ENCODE results near the gene PARVB. TPM values are rescaled to one million over a fixed set of nuclear protein-coding genes. Genes with fewer than 3 reads are reported as not detected.

PARVB gene
- polyA plus RNA-seq, 1 donor: 10.9 TPM

- WGBS (ENCODE audit: insufficient coverage, low lambda C conversion rate): no CpG with 5 or more reads among the region's 9 CpGs
- no peaks in the 10 kb centered on the region for H3K27me3 ChIP-seq (ENCODE audit: control insufficient read depth, insufficient read depth, low read length)
- no peaks in the 10 kb centered on the region for H3K4me1 ChIP-seq (ENCODE audit: control insufficient read depth, insufficient read depth, low read length)
- H3K9me3 ChIP-seq (ENCODE audit: control insufficient read depth, low read depth, low read length): no peaks in the 10 kb centered on the region
- no peak for DNase-seq
- no peak overlapping the region for H3K27ac ChIP-seq (ENCODE audit: low read length)
- no peaks in the 10 kb centered on the region for H3K36me3 ChIP-seq (ENCODE audit: control insufficient read depth, insufficient read depth, low read length)
- H3K4me3 ChIP-seq (ENCODE audit: low read length): no peak overlapping the region
Observed at GRCh38 chr22:44196241-44196640, 172.1 kb downstream of the PARVB start.

DNA sequence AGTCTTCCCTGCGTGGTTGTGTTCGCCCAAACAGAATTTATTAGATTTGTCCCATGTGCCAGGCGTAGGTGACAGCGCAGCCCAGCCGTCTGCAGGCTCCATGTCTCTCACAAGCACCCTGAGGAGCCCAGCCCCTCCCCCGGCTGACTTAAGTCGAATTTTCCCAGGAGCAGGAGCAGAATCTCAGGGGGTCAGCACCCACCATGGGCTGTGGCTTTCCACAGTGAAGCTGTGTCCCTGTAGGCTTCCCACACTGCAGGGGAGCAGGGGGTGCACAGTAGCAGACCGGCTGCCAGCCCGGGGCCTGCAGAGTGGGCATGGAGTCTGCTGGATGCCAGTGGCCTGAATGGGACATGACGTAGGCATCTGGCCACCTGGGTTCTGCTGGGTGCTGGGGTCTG is 172.6 kb downstream of the PARVB start:
- Histone ChIP-seq H3K4me1 (ENCODE audit: control insufficient read depth, insufficient read depth, low read length) (no peaks in the 10 kb centered on the region), H3K27me3 (ENCODE audit: control insufficient read depth, insufficient read depth, low read length) (no peaks in the 10 kb centered on the region), H3K9me3 (ENCODE audit: control insufficient read depth, low read depth, low read length) (no peaks in the 10 kb centered on the region), H3K36me3 (ENCODE audit: control insufficient read depth, insufficient read depth, low read length) (no peaks in the 10 kb centered on the region), H3K4me3 (ENCODE audit: low read length) (no peak overlapping the region), H3K27ac (ENCODE audit: low read length) (no peak overlapping the region)
- WGBS (ENCODE audit: insufficient coverage, low lambda C conversion rate): 80% methylated on average over 1 of the region's 10 CpGs
- no peak for DNase-seq

GRCh38 chr22:44197271-44197670 is 173.2 kb downstream of the PARVB start:
- no peak for DNase-seq

DNA sequence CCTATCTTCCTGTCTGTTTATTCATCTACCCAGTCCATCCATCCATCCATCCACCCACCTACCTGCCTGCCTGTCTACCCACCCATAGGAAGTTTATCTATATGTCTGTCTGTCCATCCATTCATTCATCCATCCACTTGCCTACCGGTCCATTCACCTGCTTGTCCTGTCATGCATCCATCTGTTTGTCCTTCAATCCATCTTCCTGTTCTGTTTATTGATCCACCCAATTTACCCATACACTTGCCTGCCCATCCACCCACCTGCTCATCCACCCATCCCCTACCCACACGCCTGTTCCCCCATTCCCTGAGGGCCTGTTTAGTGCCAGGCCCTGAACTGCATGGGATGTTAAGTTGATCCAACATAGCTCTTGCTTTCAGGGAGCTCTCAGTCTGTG is 175.1 kb downstream of the PARVB start:
- 100% methylated on average over 1 of the region's 2 CpGs for WGBS (ENCODE audit: insufficient coverage, low lambda C conversion rate)
- Histone ChIP-seq H3K4me1 (ENCODE audit: control insufficient read depth, insufficient read depth, low read length) (no peaks in the 10 kb centered on the region), H3K27ac (ENCODE audit: low read length) (no peak overlapping the region), H3K9me3 (ENCODE audit: control insufficient read depth, low read depth, low read length) (no peaks in the 10 kb centered on the region), H3K4me3 (ENCODE audit: low read length) (no peak overlapping the region), H3K27me3 (ENCODE audit: control insufficient read depth, insufficient read depth, low read length) (no peaks in the 10 kb centered on the region), H3K36me3 (ENCODE audit: control insufficient read depth, insufficient read depth, low read length) (no peaks in the 10 kb centered on the region)
- DNase-seq: no peak

More at GRCh38 chr22:44197271-44197670, 173.2 kb downstream of the PARVB start:
- no peaks in the 10 kb centered on the region for H3K9me3 ChIP-seq (ENCODE audit: control insufficient read depth, low read depth, low read length)
- no CpG with 5 or more reads among the region's 2 CpGs for WGBS (ENCODE audit: insufficient coverage, low lambda C conversion rate)
- H3K4me1 ChIP-seq (ENCODE audit: control insufficient read depth, insufficient read depth, low read length): no peaks in the 10 kb centered on the region
- no peak overlapping the region for H3K27ac ChIP-seq (ENCODE audit: low read length)
- no peaks in the 10 kb centered on the region for H3K27me3 ChIP-seq (ENCODE audit: control insufficient read depth, insufficient read depth, low read length)
- H3K4me3 ChIP-seq (ENCODE audit: low read length): no peak overlapping the region
- no peaks in the 10 kb centered on the region for H3K36me3 ChIP-seq (ENCODE audit: control insufficient read depth, insufficient read depth, low read length)

- Histone ChIP-seq H3K4me1 (ENCODE audit: control insufficient read depth, insufficient read depth, low read length) (no peaks in the 10 kb centered on the region), H3K4me3 (ENCODE audit: low read length) (no peak overlapping the region), H3K9me3 (ENCODE audit: control insufficient read depth, low read depth, low read length) (no peaks in the 10 kb centered on the region), H3K27me3 (ENCODE audit: control insufficient read depth, insufficient read depth, low read length) (no peaks in the 10 kb centered on the region), H3K27ac (ENCODE audit: low read length) (no peak overlapping the region), H3K36me3 (ENCODE audit: control insufficient read depth, insufficient read depth, low read length) (no peaks in the 10 kb centered on the region)
- no CpG with 5 or more reads among the region's 5 CpGs for WGBS (ENCODE audit: insufficient coverage, low lambda C conversion rate)
- DNase-seq: no peak
Observed at GRCh38 chr22:44199866-44200265, 175.8 kb downstream of the PARVB start.

- no peaks in the 10 kb centered on the region for H3K4me1 ChIP-seq (ENCODE audit: control insufficient read depth, insufficient read depth, low read length)
- no peaks in the 10 kb centered on the region for H3K27me3 ChIP-seq (ENCODE audit: control insufficient read depth, insufficient read depth, low read length)
- H3K36me3 ChIP-seq (ENCODE audit: control insufficient read depth, insufficient read depth, low read length): no peaks in the 10 kb centered on the region
- H3K9me3 ChIP-seq (ENCODE audit: control insufficient read depth, low read depth, low read length): no peaks in the 10 kb centered on the region
- DNase-seq: no peak
- no CpG with 5 or more reads among the region's 6 CpGs for WGBS (ENCODE audit: insufficient coverage, low lambda C conversion rate)
- H3K4me3 ChIP-seq (ENCODE audit: low read length): no peak overlapping the region
- H3K27ac ChIP-seq (ENCODE audit: low read length): no peak overlapping the region
Observed at GRCh38 chr22:44200451-44200850, 176.3 kb downstream of the PARVB start.

GRCh38 chr22:44200855-44201550 is 176.9 kb downstream of the PARVB start:
- Histone ChIP-seq H3K4me1 (ENCODE audit: control insufficient read depth, insufficient read depth, low read length) (no peaks in the 10 kb centered on the region), H3K36me3 (ENCODE audit: control insufficient read depth, insufficient read depth, low read length) (no peaks in the 10 kb centered on the region), H3K27me3 (ENCODE audit: control insufficient read depth, insufficient read depth, low read length) (no peaks in the 10 kb centered on the region), H3K27ac (ENCODE audit: low read length) (no peak overlapping the region), H3K4me3 (ENCODE audit: low read length) (no peak overlapping the region), H3K9me3 (ENCODE audit: control insufficient read depth, low read depth, low read length) (no peaks in the 10 kb centered on the region)
- WGBS (ENCODE audit: insufficient coverage, low lambda C conversion rate): 50% methylated on average over 2 of the region's 17 CpGs
- no peak for DNase-seq

- H3K36me3 ChIP-seq (ENCODE audit: control insufficient read depth, insufficient read depth, low read length): no peaks in the 10 kb centered on the region
Observed at GRCh38 chr22:44201665-44202064, 177.6 kb downstream of the PARVB start.

DNA sequence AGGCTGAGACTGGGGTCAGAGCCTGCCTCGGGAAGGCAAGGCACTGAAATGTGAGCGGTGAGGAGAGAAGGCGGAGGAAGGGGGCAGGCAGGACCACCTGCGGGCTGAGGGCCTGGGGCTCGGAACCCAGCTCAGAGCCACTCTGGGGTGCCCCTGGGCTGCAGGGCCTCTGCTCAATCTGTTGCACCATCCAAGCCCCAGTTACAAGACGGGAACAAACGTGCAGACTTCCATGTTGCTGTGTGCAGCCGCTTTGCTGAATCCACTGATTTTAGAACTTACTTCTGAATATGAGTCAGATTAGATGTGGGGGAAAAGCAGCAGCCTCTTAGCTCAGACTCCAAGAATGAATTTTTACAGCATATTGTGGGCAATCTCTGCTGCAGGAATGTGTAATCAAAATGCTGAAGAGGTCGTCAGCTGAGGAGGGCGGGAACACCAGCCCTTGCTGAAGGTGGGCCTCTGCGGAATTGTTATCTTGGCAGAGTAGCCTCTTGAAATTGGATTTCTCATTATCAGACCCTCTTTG is 178.2 kb downstream of the PARVB start:
- no CpG with 5 or more reads among the region's 11 CpGs for WGBS (ENCODE audit: insufficient coverage, low lambda C conversion rate)
- Histone ChIP-seq H3K36me3 (ENCODE audit: control insufficient read depth, insufficient read depth, low read length) (no peaks in the 10 kb centered on the region), H3K4me1 (ENCODE audit: control insufficient read depth, insufficient read depth, low read length) (no peaks in the 10 kb centered on the region), H3K9me3 (ENCODE audit: control insufficient read depth, low read depth, low read length) (no peaks in the 10 kb centered on the region), H3K4me3 (ENCODE audit: low read length) (no peak overlapping the region), H3K27ac (ENCODE audit: low read length) (no peak overlapping the region), H3K27me3 (ENCODE audit: control insufficient read depth, insufficient read depth, low read length) (no peaks in the 10 kb centered on the region)
- DNase-seq: peak in 1 of 2 donors; percentile 6

More at GRCh38 chr22:44201665-44202064, 177.6 kb downstream of the PARVB start:
- H3K27ac ChIP-seq (ENCODE audit: low read length): no peak overlapping the region
- no peaks in the 10 kb centered on the region for H3K4me1 ChIP-seq (ENCODE audit: control insufficient read depth, insufficient read depth, low read length)
- H3K27me3 ChIP-seq (ENCODE audit: control insufficient read depth, insufficient read depth, low read length): no peaks in the 10 kb centered on the region
- H3K9me3 ChIP-seq (ENCODE audit: control insufficient read depth, low read depth, low read length): no peaks in the 10 kb centered on the region
- DNase-seq: no peak
- no CpG with 5 or more reads among the region's 12 CpGs for WGBS (ENCODE audit: insufficient coverage, low lambda C conversion rate)
- H3K4me3 ChIP-seq (ENCODE audit: low read length): no peak overlapping the region

DNA sequence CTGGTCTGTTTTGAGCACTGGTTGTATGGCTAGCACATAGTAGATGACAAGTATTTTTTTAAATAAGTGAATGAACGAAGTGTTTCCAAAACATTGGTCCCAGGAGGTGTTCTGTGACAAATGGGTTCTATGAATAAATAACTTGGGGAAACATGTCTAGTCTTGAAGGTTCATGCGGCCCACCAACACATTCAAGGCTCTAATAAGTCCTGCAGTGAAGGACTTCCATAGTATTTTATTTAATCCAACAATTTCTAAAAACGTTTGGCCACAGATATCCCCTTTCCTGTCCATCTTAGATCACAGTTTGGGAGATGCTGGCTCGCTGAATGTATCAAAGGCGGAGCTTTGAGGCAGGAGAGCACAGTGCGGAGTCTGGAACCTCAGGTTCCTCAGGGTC is 179.1 kb downstream of the PARVB start:
- Histone ChIP-seq H3K36me3 (ENCODE audit: control insufficient read depth, insufficient read depth, low read length) (no peaks in the 10 kb centered on the region), H3K27ac (ENCODE audit: low read length) (no peak overlapping the region)
- no CpG with 5 or more reads among the region's 6 CpGs for WGBS (ENCODE audit: insufficient coverage, low lambda C conversion rate)

More for the DNA sequence above, 179.1 kb downstream of the PARVB start:
- Histone ChIP-seq H3K4me3 (ENCODE audit: low read length) (no peak overlapping the region), H3K27me3 (ENCODE audit: control insufficient read depth, insufficient read depth, low read length) (no peaks in the 10 kb centered on the region), H3K9me3 (ENCODE audit: control insufficient read depth, low read depth, low read length) (no peaks in the 10 kb centered on the region), H3K4me1 (ENCODE audit: control insufficient read depth, insufficient read depth, low read length) (no peaks in the 10 kb centered on the region)
- no peak for DNase-seq

Data from large intestine (tissue), 3 donors.